SU-DHL-6 (cell line): ENCODE measurements around the gene AXIN2.

Experiments used
- CTCF ChIP-seq: fragments of 200-600 bp; sonication (generic); IDR thresholded peaks from one replicate; pipeline ENCODE4 v1.5.1; 2017; ENCODE audit warnings: antibody characterized with exemption, mild to moderate bottlenecking, low read length, moderate library complexity; ENCODE audit not compliant: insufficient read depth, poor library complexity, severe bottlenecking
- EZH2phosphoT487 ChIP-seq: fragments of 200-600 bp; sonication (generic), shearing (Covaris generic); conservative IDR thresholded peaks from 2 replicates; pipeline ENCODE4 v1.6.1; 2018; ENCODE audit warnings: mild to moderate bottlenecking, antibody characterized with exemption, low read length, moderate library complexity, mixed read lengths

DNA sequence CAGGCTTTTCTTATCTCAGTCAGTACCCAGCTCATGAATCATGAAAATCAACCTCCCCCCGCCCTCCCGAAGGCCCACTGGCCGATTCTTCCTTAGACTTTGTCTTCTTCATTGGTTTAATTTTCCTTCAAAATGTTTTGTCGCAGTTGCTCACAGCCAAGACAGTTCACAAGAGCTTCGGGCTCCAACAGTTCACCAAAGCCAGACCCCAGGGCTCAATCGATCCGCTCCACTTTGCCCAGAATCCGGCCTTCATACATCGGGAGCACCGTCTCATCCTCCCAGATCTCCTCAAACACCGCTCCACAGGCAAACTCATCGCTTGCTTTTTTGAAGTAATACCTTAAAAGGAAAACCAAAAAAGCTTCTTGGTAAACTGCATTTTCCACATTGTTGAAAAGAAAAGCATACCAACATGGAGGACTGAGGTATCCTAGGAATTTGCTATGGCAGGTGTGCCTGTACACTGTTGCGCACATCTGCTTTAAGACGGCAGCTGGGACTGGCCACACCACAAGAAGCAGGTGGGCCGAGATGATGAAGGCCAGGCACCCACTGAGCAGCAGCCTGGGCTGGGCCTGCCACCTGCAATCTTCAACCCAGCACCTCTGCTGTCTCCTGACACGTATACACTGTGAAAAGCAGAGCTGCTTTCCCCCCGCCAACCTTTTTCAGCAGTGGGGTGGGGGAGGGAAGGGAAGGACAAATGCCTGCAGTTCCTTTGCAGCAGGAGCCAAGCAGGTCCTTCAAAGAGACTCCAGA, 31.5 kb downstream of the AXIN2 start:
- no peak for TF ChIP-seq CTCF
- no peak for TF ChIP-seq EZH2phosphoT487
